HG03097 (cell line): Measurements from ENCODE around the gene SPHK2.
"Not testable (repeated sequence)": the region's sequence is repeated elsewhere in the genome, so short reads cannot be mapped to it uniquely, and the experiment has no call there.

Experiments used
- ATAC-seq: cut with Tn5 transposase; IDR thresholded peaks from one replicate; pipeline ENCODE4 v1.9.1; 2021; ENCODE audit not compliant: unreplicated experiment, low FRiP score

SPHK2 gene

DNA sequence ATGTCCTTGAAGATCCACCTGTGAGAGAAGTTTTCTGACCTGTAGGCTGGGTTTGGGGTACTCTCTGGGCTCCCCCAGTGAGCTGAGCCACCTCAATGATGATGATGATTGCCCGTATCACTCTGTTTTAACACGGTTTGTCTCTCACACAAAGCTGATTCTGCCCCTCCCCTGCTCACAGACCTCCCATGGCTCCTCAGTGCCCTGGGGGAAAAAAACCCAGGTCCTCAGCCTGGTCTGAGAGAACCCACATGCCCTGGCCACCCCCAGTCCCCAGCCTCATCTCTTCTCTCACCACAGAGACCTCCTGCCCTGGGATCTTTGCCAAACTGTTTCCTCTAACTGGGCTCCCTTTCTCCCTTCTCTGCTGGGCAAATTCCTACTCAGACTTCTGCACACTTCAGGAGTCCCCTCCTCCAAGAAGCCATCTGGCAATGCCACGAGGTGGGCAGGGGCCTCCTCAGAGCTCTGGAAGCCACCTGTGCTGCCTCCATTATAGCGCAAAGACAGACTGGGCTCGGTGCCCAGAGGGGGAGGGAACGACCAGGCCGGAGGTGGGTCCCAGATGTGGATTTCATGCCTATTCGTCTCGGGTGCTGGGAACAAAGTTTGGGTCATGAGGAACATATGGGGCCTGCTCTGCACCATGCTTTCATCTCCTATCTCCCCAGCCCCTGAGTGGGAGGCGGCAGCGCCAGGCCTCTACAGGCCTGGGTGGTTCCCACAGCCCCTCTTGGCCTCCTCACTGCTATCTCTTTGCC is 35.2 kb downstream of the SPHK2 start:
- no peak for ATAC-seq

DNA sequence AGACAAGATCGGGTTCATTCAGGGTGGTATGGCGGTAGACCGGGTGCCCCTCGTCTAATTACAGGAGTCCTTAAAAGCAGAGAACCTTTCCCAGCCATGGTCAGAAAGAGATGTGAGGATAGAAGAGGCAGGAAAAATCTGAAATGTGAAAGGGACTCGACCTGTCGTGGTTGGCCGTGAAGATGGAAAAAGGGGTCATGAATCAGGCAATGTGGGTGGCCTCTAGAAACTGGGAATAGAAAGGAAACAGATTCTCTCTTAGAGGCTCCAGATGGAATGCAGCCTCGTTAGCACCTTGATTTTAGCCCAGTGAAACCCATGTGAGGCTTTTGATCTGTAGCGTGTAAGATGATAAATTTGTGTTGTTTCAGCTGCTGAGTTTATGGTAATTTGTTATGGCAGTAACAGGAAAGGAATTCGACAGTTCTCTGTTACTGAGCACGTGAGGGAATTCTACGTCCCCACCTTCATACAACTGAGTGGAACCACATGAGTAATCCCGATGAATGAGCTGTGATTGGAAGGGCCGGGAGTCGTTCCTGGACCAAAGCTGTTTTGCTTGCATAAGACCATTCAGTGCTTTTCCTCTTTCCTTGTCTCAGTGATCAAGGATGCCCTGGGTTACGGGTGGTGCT is 37.7 kb downstream of the SPHK2 start:
- no peak for ATAC-seq

DNA sequence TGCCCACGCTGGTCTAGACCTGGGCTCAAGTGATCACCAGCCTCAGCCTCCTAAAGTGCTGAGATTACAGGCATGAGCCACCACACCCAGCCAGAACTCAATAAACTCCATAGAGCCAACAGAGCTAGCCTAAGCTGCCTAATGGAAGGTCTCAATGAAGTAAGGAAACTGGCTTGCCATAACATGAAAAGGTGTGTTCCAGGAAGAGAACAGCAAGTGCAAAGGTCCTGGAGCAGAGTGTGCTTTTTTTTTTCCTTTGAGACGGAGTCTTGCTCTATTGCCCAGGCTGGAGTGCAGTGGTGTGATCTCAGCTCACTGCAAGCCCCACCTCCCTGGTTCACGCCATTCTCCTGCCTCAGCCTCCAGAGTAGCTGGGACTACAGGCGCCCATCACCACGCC is 38.5 kb downstream of the SPHK2 start:
- ATAC-seq = not testable (repeated sequence)

DNA sequence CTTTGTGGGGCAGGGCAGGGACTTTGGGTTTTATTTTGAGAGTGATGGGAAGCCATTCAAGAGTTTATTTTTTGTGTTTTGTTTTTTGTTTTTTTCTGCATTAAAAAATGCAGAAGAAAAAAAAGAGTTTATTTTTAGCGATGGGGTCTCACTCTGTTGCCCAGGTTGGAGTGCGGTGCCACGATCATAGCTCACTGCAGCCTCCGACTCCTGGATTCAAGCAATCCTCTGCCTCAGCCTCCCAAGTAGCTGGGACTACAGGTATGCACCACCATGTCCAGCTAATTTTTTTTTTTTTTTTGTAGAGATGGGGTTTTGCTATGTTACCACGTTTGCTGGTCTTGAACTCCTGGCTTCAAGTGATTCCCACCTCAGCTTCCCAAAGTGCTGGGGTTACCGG is 39.2 kb downstream of the SPHK2 start:
- ATAC-seq = no peak

DNA sequence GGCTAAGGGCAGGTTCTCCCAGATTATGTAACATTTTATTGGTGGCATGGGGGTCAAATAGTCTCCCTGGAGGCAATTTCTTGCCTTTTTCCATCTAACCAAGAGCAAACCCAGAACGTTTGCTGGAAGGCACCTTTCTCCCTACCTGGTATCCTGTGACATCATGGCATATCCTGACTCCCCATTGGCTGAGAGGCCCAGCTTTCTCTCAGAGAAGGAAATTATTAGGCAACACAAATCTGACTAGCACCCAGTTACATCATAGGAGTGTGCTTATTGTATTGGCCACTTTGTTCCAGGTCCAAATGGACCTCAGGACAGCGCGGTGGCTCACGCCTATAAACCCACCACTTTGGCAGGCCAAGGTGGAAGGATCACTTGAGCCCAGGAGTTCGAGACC is 40.5 kb downstream of the SPHK2 start:
- no peak for ATAC-seq

DNA sequence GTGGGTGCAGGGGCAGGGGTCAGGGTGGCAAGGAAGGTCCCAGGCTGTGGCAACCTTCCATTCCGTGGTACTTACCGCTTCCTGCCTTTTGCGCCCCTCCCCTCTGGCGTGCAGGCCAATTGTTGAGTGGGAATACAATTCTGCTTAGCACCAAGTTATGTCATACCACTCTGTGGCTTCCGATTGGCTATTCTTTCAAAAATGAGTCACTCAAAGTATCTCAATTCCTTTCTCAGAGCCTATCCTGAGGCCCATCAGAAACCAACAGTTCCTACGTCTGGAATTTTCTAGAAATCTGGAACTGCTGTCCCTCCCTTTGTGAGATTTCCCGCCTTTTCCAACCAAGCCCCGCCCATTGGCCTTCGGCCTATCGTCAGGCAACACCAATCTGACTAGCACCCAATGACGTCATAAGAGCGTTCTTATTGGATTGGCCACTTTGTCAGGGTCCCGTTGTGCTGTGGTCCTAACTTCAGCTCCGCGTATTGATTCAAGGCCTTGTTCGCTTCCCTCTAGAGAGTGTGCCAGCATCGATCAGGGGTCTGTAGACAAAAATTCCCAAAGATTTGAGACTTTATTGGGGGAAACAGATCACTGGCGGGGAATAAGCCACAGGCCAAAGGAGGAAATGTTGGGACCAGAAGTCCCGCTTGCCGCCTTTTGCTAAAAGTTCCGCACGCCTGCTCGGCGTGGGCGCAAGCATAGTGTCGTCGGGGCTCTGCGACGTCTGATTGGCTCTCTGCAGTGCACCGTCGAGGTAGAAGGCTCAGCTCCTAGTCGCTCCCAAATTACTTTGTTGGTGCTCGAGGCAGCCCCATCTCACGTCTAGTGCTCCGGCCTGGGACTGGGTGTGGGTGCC is 41.8 kb downstream of the SPHK2 start:
- ATAC-seq = peak; percentile 76

DNA sequence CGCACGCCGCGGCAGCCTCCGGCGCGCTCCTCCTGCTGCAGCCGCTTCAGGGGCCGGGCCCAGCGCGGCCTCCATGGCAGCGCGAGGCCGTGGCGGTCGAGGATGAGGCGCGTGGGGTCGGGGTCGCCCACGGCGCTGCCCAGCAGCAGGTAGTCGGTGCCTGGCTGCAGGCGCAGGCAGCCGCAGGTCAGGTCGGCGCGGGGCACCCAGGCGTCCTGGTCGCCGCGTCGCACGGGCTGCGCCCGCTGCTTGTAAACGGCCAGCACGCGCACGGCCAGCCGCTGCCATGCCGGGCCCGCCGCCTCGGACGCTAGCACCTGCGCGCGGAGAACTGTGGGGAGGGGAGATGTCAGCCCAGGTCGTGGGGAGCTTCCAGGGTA is 42.4 kb downstream of the SPHK2 start:
- ATAC-seq = no peak

DNA sequence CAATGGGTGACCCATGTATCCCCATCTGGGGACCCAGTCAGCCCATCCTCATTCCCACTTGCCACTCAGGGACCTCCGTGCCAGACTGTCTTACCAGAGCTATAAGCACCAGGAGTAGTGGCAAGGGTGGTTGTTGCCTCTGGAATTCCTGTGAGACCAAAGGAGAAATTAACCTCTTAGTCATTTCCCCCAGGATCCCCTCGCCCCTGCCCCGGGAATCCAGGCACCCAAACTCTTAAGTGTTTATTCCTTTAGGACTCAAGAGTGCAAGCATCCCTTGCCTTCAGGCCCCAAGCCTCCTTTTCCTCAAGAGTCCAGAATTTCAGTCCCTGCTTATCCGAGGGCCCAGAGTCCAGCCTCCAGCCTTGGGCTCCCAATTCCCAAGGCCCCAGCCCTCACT is 44.4 kb downstream of the SPHK2 start:
- ATAC-seq = no peak

DNA sequence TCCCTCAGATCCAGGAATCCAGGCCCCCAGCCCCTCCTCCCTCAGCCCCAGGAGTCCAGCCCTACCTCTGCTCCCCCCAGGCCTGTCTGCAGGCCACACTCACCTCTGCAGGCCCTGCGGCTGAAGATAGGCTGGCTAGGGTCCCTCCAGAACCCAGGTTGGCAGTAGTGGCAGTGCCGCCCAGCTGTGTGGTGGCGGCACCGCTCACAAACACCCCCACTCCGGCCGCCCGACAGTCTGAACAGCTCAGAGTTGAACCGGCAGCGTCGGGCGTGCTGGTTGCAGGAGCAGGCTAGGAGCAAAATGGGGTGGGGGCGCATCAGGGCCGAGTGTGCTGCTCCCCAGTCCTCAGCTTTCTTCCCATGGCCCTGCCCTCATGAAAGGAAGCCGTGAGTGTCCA is 45.2 kb downstream of the SPHK2 start:
- ATAC-seq = no peak

DNA sequence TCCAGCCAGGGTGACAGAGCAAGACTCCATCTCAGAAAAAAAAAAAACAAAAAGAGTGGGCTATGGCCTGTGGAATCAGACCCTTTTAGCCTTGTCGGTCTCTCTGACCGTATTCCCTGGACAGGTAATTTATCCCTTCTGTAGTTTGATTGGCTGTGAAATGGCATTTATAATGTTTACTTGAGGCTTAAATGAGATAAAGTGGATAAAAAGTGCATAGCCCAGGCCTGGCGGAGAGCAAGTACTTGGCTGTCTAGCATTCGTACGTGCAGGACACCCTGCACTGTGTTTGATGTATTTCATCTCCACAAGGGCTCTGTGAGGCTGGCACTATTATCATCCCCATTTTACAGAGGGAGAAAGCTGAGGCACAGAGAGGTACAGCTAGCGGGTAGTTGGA is 46.5 kb downstream of the SPHK2 start:
- no peak for ATAC-seq

DNA sequence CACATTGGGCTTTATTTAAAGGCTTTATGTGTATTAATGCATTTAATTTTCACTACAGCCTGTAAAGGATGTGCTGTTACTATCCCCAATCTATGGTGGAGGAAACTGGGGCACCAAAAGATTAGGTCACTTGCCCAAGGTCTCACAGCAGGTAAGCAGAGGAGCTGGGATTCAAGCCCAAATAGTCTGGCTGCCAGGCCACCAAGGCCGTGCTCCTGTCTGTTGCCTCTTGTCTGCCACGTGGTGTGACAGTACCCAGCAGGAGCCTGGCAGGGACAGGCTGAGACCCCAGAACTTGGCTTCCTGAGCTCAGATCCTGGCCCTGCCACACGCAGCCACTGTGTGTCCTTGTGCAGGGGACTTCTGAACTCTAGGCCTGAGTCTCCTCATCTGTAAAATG is 49.0 kb downstream of the SPHK2 start:
- no peak for ATAC-seq

DNA sequence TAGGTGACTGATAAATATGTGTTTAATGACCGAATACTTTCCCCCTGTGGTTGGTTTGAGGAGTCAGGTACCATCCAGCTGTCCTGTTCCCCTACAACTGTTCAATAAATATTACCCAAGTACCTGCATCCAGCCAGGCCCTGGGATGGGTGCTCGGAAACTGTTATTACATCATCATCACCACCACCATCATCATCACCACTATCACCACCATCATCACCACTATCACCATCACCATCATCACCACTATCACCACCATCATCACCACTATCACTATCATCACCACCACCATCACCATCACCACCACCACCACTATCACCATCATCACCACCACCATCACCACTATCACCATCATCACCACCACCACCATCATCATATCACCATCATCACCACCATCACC is 49.5 kb downstream of the SPHK2 start:
- ATAC-seq = no peak

DNA sequence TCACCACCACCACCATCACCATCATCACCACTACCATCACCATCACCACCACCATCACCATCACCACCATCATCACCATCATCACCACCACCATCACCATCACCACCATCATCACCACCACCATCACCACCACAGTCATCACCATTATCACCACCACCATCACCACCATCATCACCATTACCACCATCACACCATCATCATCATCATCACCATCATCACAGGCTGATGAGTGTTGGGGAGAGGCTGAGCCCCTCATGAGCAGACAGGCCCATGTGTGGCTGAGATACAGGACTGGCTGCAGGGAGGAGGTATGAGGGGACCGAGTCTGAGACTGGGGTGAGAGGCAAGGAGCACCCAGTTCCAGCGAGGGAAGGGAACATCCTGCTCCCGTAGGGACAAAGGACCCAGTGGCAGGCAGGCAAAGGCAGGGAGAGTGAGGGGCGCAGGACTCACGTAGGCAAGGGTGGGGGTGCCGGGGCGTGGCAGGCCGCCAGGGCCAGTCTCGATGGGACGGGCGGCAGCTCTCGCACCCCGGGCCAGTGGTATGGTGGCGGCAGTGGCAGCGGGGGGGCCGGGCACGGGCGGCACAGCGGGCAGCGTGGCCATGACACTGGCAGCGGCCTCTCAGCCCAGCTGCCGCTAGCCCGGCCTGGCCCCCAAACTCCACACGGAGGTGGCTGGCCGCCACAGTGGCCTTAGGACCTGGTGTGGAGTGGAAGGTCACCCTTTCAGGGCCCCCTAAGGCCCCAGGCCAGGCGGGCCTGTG is 50.8 kb downstream of the SPHK2 start:
- ATAC-seq = no peak

DNA sequence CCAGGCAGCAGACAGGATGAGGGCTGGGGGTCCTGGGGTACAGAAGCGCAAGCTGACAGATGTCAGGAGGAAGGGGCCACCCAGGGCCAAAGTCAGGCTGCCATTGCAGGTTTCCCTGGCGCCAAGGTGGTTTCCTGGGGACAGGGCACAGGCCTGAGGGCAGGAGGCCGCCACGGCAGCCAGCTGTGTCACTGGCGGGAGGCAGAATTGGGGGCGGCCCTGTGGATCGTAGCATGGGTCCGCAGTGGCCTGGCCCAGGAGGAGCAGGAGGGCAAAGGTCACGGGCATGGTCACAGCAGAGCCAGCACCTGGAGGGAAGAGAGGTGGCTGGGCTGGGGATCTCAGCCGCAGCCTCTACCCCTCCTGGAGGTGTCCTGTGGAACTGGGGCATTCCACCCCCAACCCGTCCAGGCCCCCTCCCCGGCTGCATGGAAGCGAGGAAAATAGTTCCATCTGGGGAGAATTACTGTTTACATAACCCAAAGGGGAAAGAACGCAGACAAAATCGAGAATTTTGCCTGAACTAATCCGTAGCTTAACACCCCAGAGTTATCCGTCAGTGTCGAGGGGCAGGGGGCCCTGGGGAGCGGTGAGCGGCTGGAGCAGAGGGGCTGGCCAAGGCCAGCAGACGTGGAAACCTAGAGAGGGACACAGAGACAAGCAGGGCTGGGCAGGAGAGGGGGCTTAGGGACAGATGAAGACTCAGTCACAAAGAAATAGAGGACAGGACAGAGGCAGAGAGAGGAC is 51.6 kb downstream of the SPHK2 start:
- ATAC-seq = no peak

DNA sequence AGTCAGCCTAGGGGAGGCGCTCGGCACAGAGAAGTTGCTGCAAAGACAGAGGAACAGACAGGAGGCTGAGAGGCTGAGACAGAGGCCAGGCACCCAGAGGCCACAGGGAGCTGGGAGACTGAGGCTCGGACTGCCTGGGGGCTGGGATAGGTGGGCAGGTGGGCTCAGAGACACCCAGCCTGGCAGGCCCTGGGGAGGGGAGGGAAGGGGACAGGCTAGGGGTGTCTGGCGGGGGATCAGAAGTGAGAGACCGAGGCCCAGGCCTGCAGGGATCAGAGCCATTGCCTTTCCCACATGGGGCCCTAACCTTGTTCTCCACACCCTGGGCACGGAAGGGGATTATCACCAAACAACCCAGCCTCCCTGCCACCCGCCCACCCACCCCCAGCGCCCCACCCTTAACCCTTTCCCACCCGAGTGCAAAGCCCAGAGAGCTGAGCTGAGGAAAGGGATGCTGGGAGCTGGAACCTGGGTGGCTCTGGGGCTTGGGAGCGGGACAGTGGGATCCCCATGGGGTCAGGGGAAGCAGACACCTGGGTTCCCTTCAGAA is 52.2 kb downstream of the SPHK2 start:
- ATAC-seq = no peak

DNA sequence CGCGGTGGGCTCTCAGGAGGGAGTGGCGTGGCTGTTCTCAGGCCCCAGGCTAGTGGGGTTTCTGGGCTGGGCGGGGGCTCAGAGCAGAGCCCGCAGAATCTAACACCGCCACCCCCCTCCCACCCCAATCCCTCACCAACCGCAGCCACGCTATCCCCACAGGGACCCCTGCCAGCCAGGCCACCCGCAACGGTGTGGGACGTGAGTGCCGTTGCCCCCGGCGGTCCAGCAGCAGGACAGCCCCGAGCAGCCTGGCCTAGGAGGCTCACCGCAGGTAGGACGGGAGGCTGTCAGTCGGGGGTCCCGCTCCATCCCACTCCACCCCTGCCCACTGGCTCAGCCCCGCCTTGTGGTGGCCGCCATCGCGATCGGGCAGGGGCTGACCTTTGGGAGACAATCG is 53.7 kb downstream of the SPHK2 start, which contains the start of gene NTN5:
TSS of gene NTN5 (minus strand) at position 24 of the 400 bp plus-strand sequence. CDS start 2,031 bp downstream, outside the sequence.
- ATAC-seq = no peak

DNA sequence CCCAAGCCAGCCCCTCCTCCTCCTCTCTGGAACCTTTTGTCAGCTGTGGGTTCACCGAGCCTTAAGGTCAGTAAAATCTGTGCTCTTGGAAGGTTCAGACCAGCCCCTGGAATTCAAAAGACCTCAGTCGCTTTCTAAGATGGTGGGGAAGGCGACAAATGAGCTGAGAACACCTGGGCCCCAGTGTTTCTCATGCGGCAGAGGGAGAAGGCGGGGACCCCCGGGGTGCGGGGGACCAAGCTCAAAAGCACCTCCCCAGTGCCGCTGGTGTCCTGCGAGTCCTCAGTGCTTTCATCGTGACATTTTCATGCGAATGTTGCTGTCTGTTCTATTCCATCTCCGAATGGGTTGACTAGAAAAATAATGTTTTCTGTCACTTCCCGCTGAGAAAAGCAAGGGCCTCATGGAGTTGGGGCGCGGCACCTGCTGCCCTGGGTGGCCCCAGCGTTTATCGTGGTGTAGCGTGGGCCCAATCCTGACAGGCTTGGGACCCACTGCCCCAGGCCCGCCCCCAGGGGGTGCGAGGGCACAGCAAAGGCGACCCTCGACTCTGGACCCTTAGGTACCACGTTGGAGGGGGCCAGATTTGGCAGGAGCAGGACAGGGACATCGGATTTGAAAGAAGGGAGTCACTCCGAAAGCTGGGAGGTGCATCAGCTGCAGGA is 54.3 kb downstream of the SPHK2 start:
- ATAC-seq = no peak

DNA sequence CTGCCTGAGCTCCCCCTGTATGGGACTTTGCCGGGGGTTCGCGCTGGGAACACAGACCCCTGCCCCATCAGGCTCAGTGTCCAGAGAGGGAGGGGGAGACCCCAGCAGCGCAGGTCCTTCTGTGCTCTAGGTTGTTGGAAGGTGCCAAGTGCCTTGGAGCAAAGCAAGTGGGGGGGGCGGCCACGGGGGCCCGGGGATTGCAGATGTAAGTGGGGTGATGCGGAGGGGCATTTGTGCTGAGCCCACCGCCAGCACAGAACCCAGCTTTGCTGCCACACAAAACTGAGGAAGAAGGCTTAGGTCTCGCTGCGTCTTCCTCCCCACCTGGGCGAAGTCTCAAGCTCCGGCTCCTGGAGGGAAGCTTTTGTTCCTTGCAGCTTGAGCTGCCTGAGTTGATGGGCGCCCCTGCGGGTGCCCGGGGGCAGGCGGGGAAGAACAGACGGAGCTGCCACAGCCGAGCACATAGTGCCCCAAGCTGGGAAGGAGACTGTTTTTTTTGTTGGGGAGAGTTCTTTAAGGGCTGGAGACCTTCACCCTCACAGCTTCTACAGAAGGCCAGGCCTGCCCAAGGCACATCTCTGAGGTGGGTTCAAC is 55.0 kb downstream of the SPHK2 start:
- ATAC-seq = no peak
